COR-L47 (cell line): ENCODE data around the gene PDE4B.
"Not testable (repeated sequence)": the region's sequence is repeated elsewhere in the genome, so short reads cannot be mapped to it uniquely, and the experiment has no call there.

Source experiments
- DNase-seq: peaks from one replicate; lab custom pipeline; 2025; lab: John Stamatoyannopoulos, UW

PDE4B gene

GRCh38 chr1:66135161-66135560 is 342.5 kb downstream of the PDE4B start:
- DNase-seq = no peak

GRCh38 chr1:66136423-66136822 is 343.7 kb downstream of the PDE4B start:
- DNase-seq = not testable (repeated sequence)

GRCh38 chr1:66137235-66137634 is 344.5 kb downstream of the PDE4B start:
- DNase-seq = no peak

- no peak for DNase-seq
These were observed 345.9 kb downstream of the PDE4B start for GRCh38 chr1:66138613-66139012.

- DNase-seq = no peak
These were observed 347.4 kb downstream of the PDE4B start for GRCh38 chr1:66140072-66140471.

- no peak for DNase-seq
These were observed 351.0 kb downstream of the PDE4B start for GRCh38 chr1:66143651-66144050.

GRCh38 chr1:66147226-66147835 is 354.6 kb downstream of the PDE4B start:
- DNase-seq = no peak

- DNase-seq = no peak
These were observed 359.3 kb downstream of the PDE4B start for GRCh38 chr1:66152034-66152433.

GRCh38 chr1:66154394-66154793 is 361.7 kb downstream of the PDE4B start:
- DNase-seq = no peak

- no peak for DNase-seq
These were observed 363.4 kb downstream of the PDE4B start for GRCh38 chr1:66156144-66156543.

- DNase-seq = no peak
These were observed 367.1 kb downstream of the PDE4B start for GRCh38 chr1:66159800-66160199.

- DNase-seq = no peak
These were observed 368.0 kb downstream of the PDE4B start for GRCh38 chr1:66160719-66161118.

- DNase-seq = no peak
These were observed 374.1 kb downstream of the PDE4B start for GRCh38 chr1:66166753-66167152.

- no peak for DNase-seq
These were observed 374.6 kb downstream of the PDE4B start for GRCh38 chr1:66167267-66167666.

GRCh38 chr1:66168467-66168887 is 375.8 kb downstream of the PDE4B start:
- no peak for DNase-seq

GRCh38 chr1:66168948-66169671 is 376.4 kb downstream of the PDE4B start:
- no peak for DNase-seq

GRCh38 chr1:66172272-66172671 is 379.6 kb downstream of the PDE4B start:
- DNase-seq = no peak

GRCh38 chr1:66175098-66175497 is 382.4 kb downstream of the PDE4B start:
- peak; percentile 56 for DNase-seq

GRCh38 chr1:66175581-66175980 is 382.9 kb downstream of the PDE4B start:
- DNase-seq = no peak

GRCh38 chr1:66176012-66176715 is 383.5 kb downstream of the PDE4B start:
- no peak for DNase-seq

GRCh38 chr1:66176832-66177231 is 384.1 kb downstream of the PDE4B start:
- peak; percentile 19 for DNase-seq

GRCh38 chr1:66177510-66177909 is 384.8 kb downstream of the PDE4B start:
- no peak for DNase-seq

- DNase-seq = no peak
These were observed 389.3 kb downstream of the PDE4B start for GRCh38 chr1:66182026-66182425.
